ENCODE data around the gene RUVBL1.

- TF ChIP-seq EZH2 (IDR thresholded peaks at IDR 0.05; ENCODE audit: low read depth): no peak
- TF ChIP-seq CTCF (conservative IDR thresholded peaks at IDR 0.05): no peak
These were observed 20.4 kb downstream of the RUVBL1 start for GRCh38 chr3:128103136-128103676.
